LNCaP clone FGC (cell line): ENCODE results near the gene NCEH1.

Experiments
- DNase-seq: peaks from one replicate; pipeline ENCODE4 v3.0.0-alpha.2; 2011; ENCODE audit warnings: low read depth
- H3K4me3 ChIP-seq: 2 replicates; pipeline ENCODE4 v1.5.1; 2011; ENCODE audit warnings: mild to moderate bottlenecking, low read depth, low read length, control low read depth
- CTCF ChIP-seq: IDR thresholded peaks from 2 replicates; pipeline ENCODE4 v1.5.1; 2012; ENCODE audit warnings: mild to moderate bottlenecking; ENCODE audit not compliant: control insufficient read depth, insufficient read depth; ENCODE audit errors: extremely low read depth

NCEH1 gene

GRCh38 chr3:172581757-172582166 is 129.1 kb downstream of the NCEH1 start:
- no peak overlapping the region for H3K4me3 ChIP-seq
- no peak for TF ChIP-seq CTCF
- no peak for DNase-seq

GRCh38 chr3:172580680-172581401 is 130.0 kb downstream of the NCEH1 start:
- no peak for DNase-seq
- TF ChIP-seq CTCF, result no peak
- H3K4me3 ChIP-seq, result no peak overlapping the region
